CD14-positive monocyte (primary cell): ENCODE measurements around the gene ZFYVE21. TPM values are rescaled to one million over a fixed set of nuclear protein-coding genes. Genes with fewer than 3 reads are reported as not detected.

Experiments
- DNase-seq, 3 donors: peaks; one replicate each; pipeline ENCODE4 v3.0.0-alpha.2; 2011 to 2022
- H2AFZ ChIP-seq: 2 replicates; pipeline ENCODE4 v1.6.0; 2012; ENCODE audit warnings: mild to moderate bottlenecking, low read depth, low read length, inconsistent platforms; ENCODE audit not compliant: insufficient read depth, poor library complexity, severe bottlenecking
- H3K27ac ChIP-seq, 2 donors: 1 replicate in 1 of 2; 2 replicates in 1 of 2; pipeline ENCODE4 v1.5.1; 2012 to 2013; ENCODE audit warnings: low read length in 2 of 2, control low read depth in 1 of 2, inconsistent platforms in 1 of 2, low read depth in 1 of 2, mild to moderate bottlenecking in 1 of 2
- H3K27me3 ChIP-seq, 2 donors: one replicate each; pipeline versions ENCODE4 v1.6.0 to v1.6.1; 2011 to 2013; ENCODE audit warnings: low read length in 2 of 2; ENCODE audit not compliant: control insufficient read depth in 2 of 2, insufficient read depth in 2 of 2
- H3K36me3 ChIP-seq, 2 donors: replicated peaks in 1 of 2; 1 replicate in 1 of 2; 2 replicates in 1 of 2; pipeline versions ENCODE4 v1.5.1 to v1.6.1; 2012 to 2013; ENCODE audit warnings: low read length in 2 of 2, control low read depth in 1 of 2, inconsistent platforms in 1 of 2, mild to moderate bottlenecking in 1 of 2; ENCODE audit not compliant: insufficient read depth in 2 of 2, control insufficient read depth in 1 of 2
- H3K4me1 ChIP-seq, 2 donors: 1 replicate in 1 of 2; 2 replicates in 1 of 2; pipeline versions ENCODE4 v1.5.1 to v1.6.1; 2012 to 2013; ENCODE audit warnings: low read length in 2 of 2, control low read depth in 1 of 2, inconsistent platforms in 1 of 2, mild to moderate bottlenecking in 1 of 2, moderate library complexity in 1 of 2; ENCODE audit not compliant: insufficient read depth in 2 of 2, control insufficient read depth in 1 of 2
- H3K4me2 ChIP-seq: replicated peaks from 2 replicates; pipeline ENCODE3; 2012; ENCODE audit warnings: low read length, moderate library complexity, mild to moderate bottlenecking; ENCODE audit not compliant: poor library complexity, severe bottlenecking; ENCODE audit errors: extremely low read depth
- H3K4me3 ChIP-seq, 3 experiments: fragments of 200-600 bp in 1 of 3; sonication (generic) in 1 of 3; replicated peaks in 1 of 3; 1 replicate in 2 of 3; 2 replicates in 1 of 3; pipeline ENCODE4 v1.5.1; 2011 to 2013; ENCODE audit warnings: low read length in 3 of 3, mild to moderate bottlenecking in 3 of 3, control low read depth in 2 of 3, low read depth in 2 of 3, inconsistent platforms in 1 of 3, moderate library complexity in 1 of 3
- H3K79me2 ChIP-seq: 2 replicates; pipeline ENCODE4 v1.6.0; 2012; ENCODE audit warnings: mild to moderate bottlenecking, control low read depth, inconsistent platforms, low read length, moderate library complexity; ENCODE audit not compliant: insufficient read depth
- H3K9ac ChIP-seq: 2 replicates; pipeline ENCODE4 v1.6.0; 2017; ENCODE audit warnings: low read length, mild to moderate bottlenecking; ENCODE audit not compliant: insufficient read depth, poor library complexity, severe bottlenecking
- H3K9me3 ChIP-seq, 2 donors: replicated peaks in 1 of 2; 1 replicate in 1 of 2; 2 replicates in 1 of 2; pipeline versions ENCODE4 v1.5.1 to v1.6.1; 2012 to 2013; ENCODE audit warnings: low read length in 2 of 2, control low read depth in 1 of 2; ENCODE audit not compliant: control insufficient read depth in 1 of 2, insufficient read depth in 1 of 2
- H4K20me1 ChIP-seq: 2 replicates; pipeline ENCODE4 v1.6.0; 2012; ENCODE audit warnings: mild to moderate bottlenecking, low read length, control low read depth, moderate library complexity; ENCODE audit not compliant: insufficient read depth
- H3K27ac Mint-ChIP-seq, 7 donors: one replicate each; pipeline ENCODE4 v1.8.0; 2020; ENCODE audit warnings: mild to moderate bottlenecking in 7 of 7, mixed read lengths in 7 of 7, moderate library complexity in 6 of 7, inconsistent platforms in 2 of 7
- H3K27me3 Mint-ChIP-seq, 3 donors: one replicate each; pipeline ENCODE4 v1.8.0; 2021 to 2022; ENCODE audit warnings: low read depth in 3 of 3, mild to moderate bottlenecking in 3 of 3, mixed read lengths in 3 of 3, moderate library complexity in 3 of 3, inconsistent platforms in 1 of 3
- H3K36me3 Mint-ChIP-seq, 2 donors: one replicate each; pipeline ENCODE4 v1.8.0; 2020; ENCODE audit warnings: mixed read lengths in 2 of 2, inconsistent platforms in 1 of 2, mild to moderate bottlenecking in 1 of 2
- H3K4me1 Mint-ChIP-seq: one replicate; pipeline ENCODE4 v1.8.0; 2020; ENCODE audit warnings: mild to moderate bottlenecking, mixed read lengths
- H3K4me3 Mint-ChIP-seq, 2 donors: one replicate each; pipeline ENCODE4 v1.8.0; 2020; ENCODE audit warnings: mild to moderate bottlenecking in 2 of 2, mixed read lengths in 2 of 2, moderate library complexity in 1 of 2
- H3K9me3 Mint-ChIP-seq, 7 donors: one replicate each; pipeline ENCODE4 v1.8.0; 2020 to 2022; ENCODE audit warnings: mixed read lengths in 7 of 7, mild to moderate bottlenecking in 6 of 7, moderate library complexity in 6 of 7, inconsistent platforms in 2 of 7
- CTCF ChIP-seq: fragments of 200-600 bp; IDR thresholded peaks from one replicate; pipeline ENCODE4 v1.8.0; 2022; ENCODE audit warnings: antibody characterized with exemption, mild to moderate bottlenecking
- WGBS: methylation state at CpG from one replicate; pipeline ENCODE4 v1.1.5; 2013; ENCODE audit warnings: missing lambda C conversion rate; ENCODE audit not compliant: insufficient coverage; 5-methylcytosine and 5-hydroxymethylcytosine counted together
- intact Hi-C, 2 donors: fragments of 100-400 bp; cut with micrococcal nuclease; formaldehyde crosslinking; loops; one replicate each; pipeline versions ENCODE4 v1.15.0 to v1.15.1; 2023
- polyA plus RNA-seq, 3 donors: library from polyadenylated mRNA; depleted of rRNA in 1 of 3; unstranded in 2 of 3; stranded (reverse) in 1 of 3; fragments of 300-500 nt in 2 of 3; fragments of >200 nt in 1 of 3; fragmentation: Illumina TruSeq in 2 of 3; gene quantifications; 1 replicate in 2 of 3; 2 replicates in 1 of 3; pipeline ENCODE4 v1.2.3, GENCODE V29; 2012 to 2021

Gene ZFYVE21
- polyA plus RNA-seq, 3 donors, result 22.1 to 36.5 (median 33.1) TPM

- no peak overlapping the region for H3K4me2 ChIP-seq
- no peak overlapping the region for H3K4me3 Mint-ChIP-seq
- no peak overlapping the region for H3K4me3 ChIP-seq
- no peaks in the 10 kb centered on the region for H3K79me2 ChIP-seq
- no peaks in the 10 kb centered on the region for H4K20me1 ChIP-seq
- no peaks in the 10 kb centered on the region for H3K4me1 ChIP-seq
- no peak overlapping the region for H3K27ac Mint-ChIP-seq
- H3K36me3 Mint-ChIP-seq, result no peaks in the 10 kb centered on the region
- no peak overlapping the region for H3K9ac ChIP-seq
- peaks cover 0 to 9% (median 6%) of the 10 kb centered on the region in 7 donors for H3K9me3 Mint-ChIP-seq
- no peak for TF ChIP-seq CTCF
- peaks cover 0 to 4% of the 10 kb centered on the region in 2 donors for H3K9me3 ChIP-seq
- intact Hi-C loops, result no loop called here
- no peak overlapping the region for H2AFZ ChIP-seq
- H3K4me1 Mint-ChIP-seq, result no peaks in the 10 kb centered on the region
- H3K27me3 ChIP-seq, result no peaks in the 10 kb centered on the region
- H3K36me3 ChIP-seq, result no peaks in the 10 kb centered on the region
- H3K27ac ChIP-seq, result no peak overlapping the region
- no peak for DNase-seq
- peaks cover 4 to 8% (median 6%) of the 10 kb centered on the region in 3 donors for H3K27me3 Mint-ChIP-seq
- 91% methylated on average over 4 of the region's 4 CpGs for WGBS
These were observed 51.8 kb downstream of the ZFYVE21 start for GRCh38 chr14:103767336-103767894.

- no peak overlapping the region for H3K4me3 ChIP-seq
- no peak overlapping the region for H3K4me3 Mint-ChIP-seq
- no peaks in the 10 kb centered on the region for H4K20me1 ChIP-seq
- TF ChIP-seq CTCF, result no peak
- no peaks in the 10 kb centered on the region for H3K4me1 Mint-ChIP-seq
- no peak overlapping the region for H3K27ac ChIP-seq
- no peaks in the 10 kb centered on the region for H3K79me2 ChIP-seq
- no peaks in the 10 kb centered on the region for H3K36me3 Mint-ChIP-seq
- no peak overlapping the region for H3K27ac Mint-ChIP-seq
- no peak overlapping the region for H2AFZ ChIP-seq
- no peak for DNase-seq
- H3K9me3 ChIP-seq, result peaks cover 0 to 4% of the 10 kb centered on the region in 2 donors
- H3K9ac ChIP-seq, result no peak overlapping the region
- H3K27me3 Mint-ChIP-seq, result peaks cover under 1 to 9% (median 3%) of the 10 kb centered on the region in 3 donors
- intact Hi-C loops, result no loop called here
- no peaks in the 10 kb centered on the region for H3K36me3 ChIP-seq
- no peak overlapping the region for H3K4me2 ChIP-seq
- no peaks in the 10 kb centered on the region for H3K4me1 ChIP-seq
- 97% methylated on average over 2 of the region's 2 CpGs for WGBS
- peaks cover 0 to 12% (median 8%) of the 10 kb centered on the region in 7 donors for H3K9me3 Mint-ChIP-seq
- no peaks in the 10 kb centered on the region for H3K27me3 ChIP-seq
These were observed 54.9 kb downstream of the ZFYVE21 start for GRCh38 chr14:103770500-103770899.
